ENCODE data around the gene ARHGAP1. TPM values are rescaled to one million over a fixed set of nuclear protein-coding genes. Genes with fewer than 3 reads are reported as not detected.

Gene ARHGAP1
- total RNA-seq, 1 experiment from 2014 or later = 53.0 TPM

DNA sequence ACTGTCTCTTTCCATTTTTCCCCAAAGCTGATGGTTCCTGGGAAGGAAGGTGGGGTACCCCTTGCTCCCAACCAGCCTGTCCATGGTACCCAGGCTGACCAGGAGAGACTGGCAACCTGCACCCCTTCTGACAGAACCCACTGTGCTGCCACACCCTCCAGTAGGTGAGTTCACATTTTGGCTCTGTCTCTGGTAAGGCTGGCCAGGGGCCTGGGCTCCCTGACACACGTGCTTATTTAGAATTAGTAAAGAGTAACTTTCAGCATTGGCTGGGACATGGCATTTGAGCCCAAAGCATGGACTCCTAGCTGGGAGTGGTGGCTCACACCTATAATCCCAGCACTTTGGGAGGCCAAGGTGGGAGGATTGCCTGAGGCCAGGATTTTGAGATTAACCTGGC, 35.1 kb downstream of the ARHGAP1 start:
- Mint-ChIP-seq H3K9me3 (no peaks in the 10 kb centered on the region), H3K27me3 (ENCODE audit: low read depth) (no peaks in the 10 kb centered on the region), H3K4me1 (no peaks in the 10 kb centered on the region), H3K4me3 (no peak overlapping the region), H3K36me3 (peaks cover 47% of the 10 kb centered on the region), H3K27ac (no peak overlapping the region; the same call in 1 of the 2 replicates)
- DNase-seq (ENCODE audit: low spot score) = no peak
- no peak for ATAC-seq
- POLR2A ChIA-PET = no interaction called here
- CTCF ChIA-PET = no interaction called here
- TF ChIP-seq ATF1 (CRISPR knock-in tag; IDR thresholded peaks at IDR 0.05) (no peak), NFYB (CRISPR knock-in tag; conservative IDR thresholded peaks at IDR 0.05; ENCODE audit: low read depth) (no peak), ATF2 (CRISPR knock-in tag; IDR thresholded peaks at IDR 0.05; ENCODE audit: borderline replicate concordance, low read depth) (no peak), PRRX2 (CRISPR knock-in tag; IDR thresholded peaks at IDR 0.05) (no peak), CDX4 (CRISPR knock-in tag; IDR thresholded peaks at IDR 0.05; ENCODE audit: borderline replicate concordance) (no peak), GRHL2 (CRISPR knock-in tag; IDR thresholded peaks at IDR 0.05; ENCODE audit: insufficient replicate concordance, severe bottlenecking) (no peak), FOXJ3 (CRISPR knock-in tag; IDR thresholded peaks at IDR 0.05; ENCODE audit: borderline replicate concordance) (no peak), TEAD4 (CRISPR knock-in tag; IDR thresholded peaks at IDR 0.05) (no peak), CREB1 (CRISPR knock-in tag; IDR thresholded peaks at IDR 0.05) (no peak), AFF4 (CRISPR knock-in tag; IDR thresholded peaks at IDR 0.05; ENCODE audit: borderline replicate concordance) (no peak), NR3C1 (CRISPR knock-in tag; conservative IDR thresholded peaks at IDR 0.05; ENCODE audit: low read depth) (no peak), FOXK1 (CRISPR knock-in tag; IDR thresholded peaks at IDR 0.05) (no peak), EMX1 (CRISPR knock-in tag; IDR thresholded peaks at IDR 0.05) (no peak), MYBL2 (CRISPR knock-in tag; IDR thresholded peaks at IDR 0.05) (no peak), RORB (CRISPR knock-in tag; IDR thresholded peaks at IDR 0.05) (no peak), CREM (CRISPR knock-in tag; IDR thresholded peaks at IDR 0.05) (no peak), IRF2 (CRISPR knock-in tag; IDR thresholded peaks at IDR 0.05; ENCODE audit: borderline replicate concordance, low read depth) (no peak)
- TF ChIP-seq, protein P1, sequence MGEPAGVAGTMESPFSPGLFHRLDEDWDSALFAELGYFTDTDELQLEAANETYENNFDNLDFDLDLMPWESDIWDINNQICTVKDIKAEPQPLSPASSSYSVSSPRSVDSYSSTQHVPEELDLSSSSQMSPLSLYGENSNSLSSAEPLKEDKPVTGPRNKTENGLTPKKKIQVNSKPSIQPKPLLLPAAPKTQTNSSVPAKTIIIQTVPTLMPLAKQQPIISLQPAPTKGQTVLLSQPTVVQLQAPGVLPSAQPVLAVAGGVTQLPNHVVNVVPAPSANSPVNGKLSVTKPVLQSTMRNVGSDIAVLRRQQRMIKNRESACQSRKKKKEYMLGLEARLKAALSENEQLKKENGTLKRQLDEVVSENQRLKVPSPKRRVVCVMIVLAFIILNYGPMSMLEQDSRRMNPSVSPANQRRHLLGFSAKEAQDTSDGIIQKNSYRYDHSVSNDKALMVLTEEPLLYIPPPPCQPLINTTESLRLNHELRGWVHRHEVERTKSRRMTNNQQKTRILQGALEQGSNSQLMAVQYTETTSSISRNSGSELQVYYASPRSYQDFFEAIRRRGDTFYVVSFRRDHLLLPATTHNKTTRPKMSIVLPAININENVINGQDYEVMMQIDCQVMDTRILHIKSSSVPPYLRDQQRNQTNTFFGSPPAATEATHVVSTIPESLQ (CRISPR knock-in tag; IDR thresholded peaks at IDR 0.05) = no peak
- TF ChIP-seq, protein P2, sequence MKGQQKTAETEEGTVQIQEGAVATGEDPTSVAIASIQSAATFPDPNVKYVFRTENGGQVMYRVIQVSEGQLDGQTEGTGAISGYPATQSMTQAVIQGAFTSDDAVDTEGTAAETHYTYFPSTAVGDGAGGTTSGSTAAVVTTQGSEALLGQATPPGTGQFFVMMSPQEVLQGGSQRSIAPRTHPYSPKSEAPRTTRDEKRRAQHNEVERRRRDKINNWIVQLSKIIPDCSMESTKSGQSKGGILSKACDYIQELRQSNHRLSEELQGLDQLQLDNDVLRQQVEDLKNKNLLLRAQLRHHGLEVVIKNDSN (CRISPR knock-in tag; IDR thresholded peaks at IDR 0.05) = no peak
- TF ChIP-seq, protein P3, sequence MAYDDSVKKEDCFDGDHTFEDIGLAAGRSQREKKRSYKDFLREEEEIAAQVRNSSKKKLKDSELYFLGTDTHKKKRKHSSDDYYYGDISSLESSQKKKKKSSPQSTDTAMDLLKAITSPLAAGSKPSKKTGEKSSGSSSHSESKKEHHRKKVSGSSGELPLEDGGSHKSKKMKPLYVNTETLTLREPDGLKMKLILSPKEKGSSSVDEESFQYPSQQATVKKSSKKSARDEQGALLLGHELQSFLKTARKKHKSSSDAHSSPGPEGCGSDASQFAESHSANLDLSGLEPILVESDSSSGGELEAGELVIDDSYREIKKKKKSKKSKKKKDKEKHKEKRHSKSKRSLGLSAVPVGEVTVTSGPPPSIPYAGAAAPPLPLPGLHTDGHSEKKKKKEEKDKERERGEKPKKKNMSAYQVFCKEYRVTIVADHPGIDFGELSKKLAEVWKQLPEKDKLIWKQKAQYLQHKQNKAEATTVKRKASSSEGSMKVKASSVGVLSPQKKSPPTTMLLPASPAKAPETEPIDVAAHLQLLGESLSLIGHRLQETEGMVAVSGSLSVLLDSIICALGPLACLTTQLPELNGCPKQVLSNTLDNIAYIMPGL (CRISPR knock-in tag; IDR thresholded peaks at IDR 0.05) = no peak
